ENCODE measurements around the gene CFAP97D1. TPM values are rescaled to one million over a fixed set of nuclear protein-coding genes. Genes with fewer than 3 reads are reported as not detected.

CFAP97D1 gene
- total RNA-seq, 4 donors from 2014 or later, result not detected

- in situ Hi-C loops (cut with MboI; ENCODE audit: low pct_ligation_motif_present in 1 of 4, low pct_unique_long_range_greater_than_20kb in 1 of 4, low sequenced_read_pairs in 3 of 4) (loop anchor here in 1 of 4 donors (5.0 kb wide), 1 partner anchor 38 kb away; no protein-coding TSS in a partner anchor), intact Hi-C loops (cut with DNase I; ENCODE audit: low total_unique reads) (no loop called here)
- H3K4me3 ChIP-seq, result no peak overlapping the region
- H3K4me1 ChIP-seq, result no peaks in the 10 kb centered on the region
- no peak overlapping the region for H3K27ac ChIP-seq
- 34 to 45% methylated on average over 6 of the region's 6 CpGs for WGBS, 2 donors (ENCODE audit: low coverage in 1 of 2)
- TF ChIP-seq POLR2AphosphoS5 (IDR thresholded peaks at IDR 0.05) (no peak), POLR2A (IDR thresholded peaks at IDR 0.05) (no peak), CTCF (IDR thresholded peaks at IDR 0.05) (no peak), EP300 (IDR thresholded peaks at IDR 0.05; ENCODE audit: low read depth) (no peak)
- no peaks in the 10 kb centered on the region for H3K9me3 ChIP-seq
- no peaks in the 10 kb centered on the region for H3K36me3 ChIP-seq
- no peak for DNase-seq
- peaks cover 49% of the 10 kb centered on the region for H3K27me3 ChIP-seq
Observed at GRCh38 chr17:43745541-43745940, 34.7 kb upstream of the CFAP97D1 start.

- intact Hi-C loops (cut with DNase I; ENCODE audit: low total_unique reads), result loop anchor here (10.0 kb wide), 1 partner anchor 175 kb away; no protein-coding TSS in a partner anchor
- peaks cover 58% of the 10 kb centered on the region for H3K27me3 ChIP-seq
Observed at GRCh38 chr17:43750153-43750552, 30.1 kb upstream of the CFAP97D1 start.

GRCh38 chr17:43753493-43754129, 26.6 kb upstream of the CFAP97D1 start:
- H3K4me1 ChIP-seq, result peaks cover 0 to 8% (median 8%) of the 10 kb centered on the region in 4 donors
- H3K4me3 ChIP-seq, result no peak overlapping the region
- H3K36me3 ChIP-seq, result no peaks in the 10 kb centered on the region
- in situ Hi-C loops (cut with MboI; ENCODE audit: low pct_ligation_motif_present in 1 of 4, low pct_unique_long_range_greater_than_20kb in 1 of 4, low sequenced_read_pairs in 3 of 4), result loop anchor here in 2 of 4 donors (10.0 kb wide), 1 partner anchor 49 kb away; no protein-coding TSS in a partner anchor
- H3K27ac ChIP-seq, result no peak overlapping the region
- TF ChIP-seq CTCF (IDR thresholded peaks at IDR 0.05) (no peak), POLR2AphosphoS5 (IDR thresholded peaks at IDR 0.05) (no peak), EP300 (IDR thresholded peaks at IDR 0.05; ENCODE audit: low read depth) (no peak), POLR2A (IDR thresholded peaks at IDR 0.05) (no peak)
- no peak for DNase-seq
- intact Hi-C loops (cut with DNase I; ENCODE audit: low total_unique reads), result loop anchor here (10.0 kb wide), 1 partner anchor 179 kb away; no protein-coding TSS in a partner anchor
- WGBS, 2 donors (ENCODE audit: low coverage in 1 of 2), result 50 to 60% methylated on average over 5 of the region's 5 CpGs
- H3K27me3 ChIP-seq, result peaks cover 68% of the 10 kb centered on the region
- H3K9me3 ChIP-seq, result no peaks in the 10 kb centered on the region

More at GRCh38 chr17:43750153-43750552, 30.1 kb upstream of the CFAP97D1 start:
- no peak for TF ChIP-seq POLR2AphosphoS5 (IDR thresholded peaks at IDR 0.05)
- no peak for TF ChIP-seq EP300 (IDR thresholded peaks at IDR 0.05; ENCODE audit: low read depth)
- no peak for TF ChIP-seq POLR2A (IDR thresholded peaks at IDR 0.05)
- no peak for TF ChIP-seq CTCF (IDR thresholded peaks at IDR 0.05)
- in situ Hi-C loops (cut with MboI; ENCODE audit: low pct_ligation_motif_present in 1 of 4, low pct_unique_long_range_greater_than_20kb in 1 of 4, low sequenced_read_pairs in 3 of 4), result loop anchor here in 2 of 4 donors (10.0 kb wide), 1 partner anchor 45 kb away; no protein-coding TSS in a partner anchor
- H3K4me1 ChIP-seq, result peaks cover 0 to 3% (median 2%) of the 10 kb centered on the region in 4 donors
- whole genome bisulfite sequencing, 2 donors (ENCODE audit: low coverage in 1 of 2), result 50 to 83% methylated on average over 1 to 5 of the region's 5 CpGs
- no peak overlapping the region for H3K4me3 ChIP-seq
- H3K27ac ChIP-seq, result no peak overlapping the region
- no peak for DNase-seq
- H3K36me3 ChIP-seq, result no peaks in the 10 kb centered on the region
- H3K9me3 ChIP-seq, result no peaks in the 10 kb centered on the region

- 23% methylated on average over 21 of the region's 21 CpGs; no CpG with 5 or more reads in 1 of the 2 donors for WGBS, 2 donors (ENCODE audit: low coverage in 1 of 2)
- Histone ChIP-seq H3K27ac (no peak overlapping the region), H3K4me3 (peak overlapping the region in 1 of 4 donors; percentile 16), H3K27me3 (peaks cover 69% of the 10 kb centered on the region), H3K36me3 (no peaks in the 10 kb centered on the region), H3K9me3 (no peaks in the 10 kb centered on the region), H3K4me1 (peaks cover 0 to 8% (median 8%) of the 10 kb centered on the region in 4 donors)
- intact Hi-C loops (cut with DNase I; ENCODE audit: low total_unique reads), result loop anchor here (10.0 kb wide), 1 partner anchor 180 kb away; no protein-coding TSS in a partner anchor
- TF ChIP-seq POLR2A (IDR thresholded peaks at IDR 0.05) (no peak), CTCF (IDR thresholded peaks at IDR 0.05) (no peak), EP300 (IDR thresholded peaks at IDR 0.05; ENCODE audit: low read depth) (no peak), POLR2AphosphoS5 (IDR thresholded peaks at IDR 0.05) (no peak)
- in situ Hi-C loops (cut with MboI; ENCODE audit: low pct_ligation_motif_present in 1 of 4, low pct_unique_long_range_greater_than_20kb in 1 of 4, low sequenced_read_pairs in 3 of 4), result loop anchor here in 2 of 4 donors (10.0 kb wide), 1 partner anchor 50 kb away; no protein-coding TSS in a partner anchor
- DNase-seq, result no peak
Observed at GRCh38 chr17:43754947-43755346, 25.3 kb upstream of the CFAP97D1 start.

Data from transverse colon (tissue), 4 donors.